HG03039 (cell line): ENCODE measurements around the gene HOXD9.

ENCODE experiments used
- ATAC-seq: cut with Tn5 transposase; IDR thresholded peaks from one replicate; pipeline ENCODE4 v1.9.1; 2021; ENCODE audit warnings: mild to moderate bottlenecking, moderate library complexity; ENCODE audit not compliant: unreplicated experiment

The HOXD9 gene

DNA sequence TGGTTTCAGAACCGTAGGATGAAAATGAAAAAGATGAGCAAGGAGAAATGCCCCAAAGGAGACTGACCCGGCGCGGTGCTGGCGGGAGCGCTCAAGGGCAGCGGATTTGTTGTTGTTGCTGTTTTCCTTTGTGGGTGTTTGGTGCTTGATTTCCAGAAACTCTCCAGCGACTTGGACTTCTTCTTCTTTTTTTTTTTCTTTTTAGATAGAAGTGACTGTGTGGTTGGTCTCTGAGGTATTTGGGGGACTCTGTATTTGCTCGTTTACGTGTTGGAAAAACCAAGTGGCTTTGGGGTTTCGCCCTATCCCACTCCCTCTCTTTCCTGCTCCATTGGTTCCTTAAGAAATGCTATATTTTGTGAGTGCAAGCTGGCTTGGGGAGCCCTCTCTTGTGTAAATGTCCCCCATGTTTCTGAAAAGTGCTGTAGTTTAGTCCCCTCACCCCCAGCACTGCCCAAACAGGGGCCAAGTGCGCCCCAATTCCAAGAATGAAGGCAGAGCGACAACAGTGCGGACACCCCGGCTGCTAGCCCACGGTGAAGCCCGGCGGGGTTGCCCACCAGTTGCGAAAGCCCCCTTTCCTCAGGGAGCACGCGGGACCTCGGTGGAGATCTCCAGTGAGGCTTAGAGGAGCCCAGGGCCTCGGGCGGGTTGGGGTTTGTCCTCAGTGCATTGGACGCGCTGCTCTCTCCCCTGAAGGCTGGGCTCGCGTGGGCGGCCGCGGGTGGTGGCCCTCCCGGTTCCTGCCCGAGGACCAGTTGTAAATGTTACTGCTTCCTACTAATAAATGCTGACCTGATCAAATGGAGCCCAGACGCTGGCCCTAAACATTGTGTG lies 1.8 kb downstream of the HOXD9 start:
- ATAC-seq: no peak

DNA sequence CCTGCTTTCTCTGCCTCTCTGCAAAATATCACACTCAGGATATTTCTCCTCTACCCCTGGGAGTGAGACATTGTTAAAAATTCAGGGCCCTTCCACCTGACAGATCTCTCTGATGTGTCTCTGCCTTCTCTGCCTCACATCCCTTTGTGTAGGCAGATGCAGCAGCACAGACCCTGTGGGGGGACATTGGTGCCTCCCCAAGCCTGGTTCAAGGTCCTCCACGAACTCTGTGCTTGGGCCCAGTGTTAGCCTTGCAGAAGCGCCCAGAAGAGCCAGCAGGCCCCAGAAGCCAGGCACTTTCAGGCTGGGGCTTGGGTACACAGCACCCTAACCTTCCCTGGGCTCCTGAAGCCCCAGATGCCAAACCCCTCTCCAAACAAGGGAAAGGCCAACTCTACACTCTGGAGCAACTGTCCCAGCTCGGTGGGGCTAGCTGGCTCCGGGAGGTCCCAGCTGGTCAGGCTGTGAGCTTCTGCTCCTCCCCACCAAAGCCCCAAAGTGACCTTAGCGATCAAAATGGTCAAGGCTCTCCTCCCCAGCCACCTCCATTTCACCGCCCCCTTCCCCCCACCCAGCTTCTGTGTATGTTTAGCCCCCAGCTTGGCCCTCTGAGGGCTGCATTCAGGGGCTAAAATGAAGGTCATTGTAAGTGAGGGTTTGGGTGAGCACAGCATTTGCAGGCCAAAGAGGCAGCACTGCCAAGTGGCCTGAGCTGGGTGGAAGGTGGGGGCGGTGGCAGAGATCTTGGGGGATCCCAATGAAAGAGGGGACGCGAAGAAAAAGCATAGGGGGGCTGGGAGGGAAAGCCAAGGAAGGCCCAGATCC lies 2.6 kb downstream of the HOXD9 start:
- ATAC-seq: no peak

DNA sequence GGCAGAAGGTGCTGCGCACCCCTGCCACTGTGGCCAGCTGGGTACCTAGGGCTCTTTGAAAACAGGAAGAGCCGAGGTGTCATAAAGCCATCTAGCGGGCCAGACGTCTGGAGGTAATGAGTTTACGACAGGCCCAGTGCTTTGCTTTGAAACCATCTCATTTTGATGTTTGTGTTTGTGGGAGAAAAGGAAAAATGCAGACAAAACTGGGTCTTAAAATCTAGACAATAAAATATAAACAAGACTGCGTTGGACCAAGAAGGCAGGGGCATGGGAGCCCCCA lies 3.2 kb downstream of the HOXD9 start:
- no peak for ATAC-seq

DNA sequence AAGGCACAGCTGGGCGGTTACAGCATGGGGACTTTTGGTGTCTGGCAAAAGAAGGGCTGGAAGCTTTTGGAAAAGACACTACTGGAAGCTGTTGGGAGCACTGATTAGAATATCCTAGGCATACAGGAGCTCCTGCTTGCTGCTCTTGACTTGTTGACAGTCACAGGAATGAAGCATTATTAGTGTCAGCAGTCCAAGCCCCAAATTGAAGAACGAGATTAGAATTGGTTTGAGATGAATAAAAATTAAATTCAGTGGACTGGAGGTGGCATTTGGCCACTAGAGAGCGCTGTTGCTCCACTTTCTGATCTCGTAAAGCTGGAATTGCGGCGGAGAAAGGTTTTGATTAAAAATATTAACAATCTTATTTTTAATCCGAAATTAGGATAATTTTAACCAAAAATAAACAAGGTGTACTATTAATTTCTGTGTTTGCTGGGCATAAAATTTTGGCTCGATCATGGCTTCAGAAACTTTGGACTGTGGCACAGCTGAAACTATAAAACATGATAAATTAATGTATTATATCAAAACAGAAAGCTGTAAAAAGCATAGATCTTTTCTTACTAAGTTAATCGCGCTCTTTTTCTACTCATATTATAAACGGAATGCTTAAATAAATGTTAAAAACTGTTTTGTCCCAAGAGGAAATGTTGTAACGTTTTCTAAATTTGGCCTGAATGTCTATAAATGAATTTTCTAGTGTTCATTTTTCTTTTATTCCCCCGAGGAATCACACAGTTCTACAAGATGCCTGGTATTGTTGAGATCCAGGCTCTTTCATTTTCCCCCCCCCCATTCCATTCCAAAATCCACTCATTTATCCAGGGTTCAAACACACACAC lies 4.6 kb downstream of the HOXD9 start:
- ATAC-seq: no peak

DNA sequence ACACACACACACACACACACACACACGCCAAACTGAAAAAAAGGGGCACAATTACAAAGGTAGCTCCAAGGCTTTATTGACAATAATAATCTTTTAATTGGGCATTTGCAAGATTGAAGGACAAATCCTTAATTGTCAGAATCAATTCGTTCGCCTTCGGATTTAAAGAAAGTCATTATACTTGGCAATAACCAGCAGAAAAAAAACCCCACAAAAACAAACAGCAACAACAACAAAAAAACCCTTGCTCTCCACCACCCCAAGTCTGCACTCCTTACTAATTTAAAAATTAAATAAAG lies 5.2 kb downstream of the HOXD9 start:
- ATAC-seq: no peak

DNA sequence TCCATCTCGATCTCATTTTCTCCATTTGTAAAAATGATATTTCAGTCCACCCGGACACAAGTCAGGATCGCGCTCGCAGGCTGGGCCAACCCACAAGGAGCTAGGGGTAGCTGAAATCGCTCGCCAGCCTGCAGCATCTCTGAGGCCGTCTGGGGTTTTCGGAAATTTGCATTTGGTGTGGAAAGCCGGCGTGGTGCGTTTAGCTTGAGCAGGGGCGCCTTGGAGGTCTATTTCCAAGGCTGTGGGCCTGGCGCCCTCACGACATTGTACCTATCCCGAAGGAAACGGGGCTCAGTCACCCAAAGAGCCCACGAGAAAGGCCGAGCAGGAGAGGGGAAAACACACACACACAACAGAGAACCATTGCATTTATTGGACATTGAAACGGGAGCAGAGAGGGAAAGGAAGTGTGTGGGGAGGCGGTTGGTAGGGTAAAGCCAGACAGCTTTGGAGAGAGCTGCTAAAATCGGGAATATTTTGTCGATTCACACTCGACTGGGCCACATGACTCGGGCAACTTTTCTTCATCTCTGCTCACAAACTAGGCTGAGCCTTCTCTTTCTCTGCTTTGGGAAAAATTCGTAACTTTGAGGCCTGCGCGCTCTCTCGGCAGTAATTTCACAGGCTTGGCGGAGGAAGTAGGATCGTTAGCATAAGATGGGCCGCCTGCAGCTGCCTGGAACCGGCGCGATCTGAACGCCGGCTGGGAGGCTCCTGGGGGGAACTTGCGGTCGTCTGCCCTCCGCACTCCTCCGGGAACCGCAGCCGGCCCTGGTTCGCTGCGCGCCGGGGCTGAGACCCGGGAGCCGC lies 5.9 kb downstream of the HOXD9 start:
- no peak for ATAC-seq

DNA sequence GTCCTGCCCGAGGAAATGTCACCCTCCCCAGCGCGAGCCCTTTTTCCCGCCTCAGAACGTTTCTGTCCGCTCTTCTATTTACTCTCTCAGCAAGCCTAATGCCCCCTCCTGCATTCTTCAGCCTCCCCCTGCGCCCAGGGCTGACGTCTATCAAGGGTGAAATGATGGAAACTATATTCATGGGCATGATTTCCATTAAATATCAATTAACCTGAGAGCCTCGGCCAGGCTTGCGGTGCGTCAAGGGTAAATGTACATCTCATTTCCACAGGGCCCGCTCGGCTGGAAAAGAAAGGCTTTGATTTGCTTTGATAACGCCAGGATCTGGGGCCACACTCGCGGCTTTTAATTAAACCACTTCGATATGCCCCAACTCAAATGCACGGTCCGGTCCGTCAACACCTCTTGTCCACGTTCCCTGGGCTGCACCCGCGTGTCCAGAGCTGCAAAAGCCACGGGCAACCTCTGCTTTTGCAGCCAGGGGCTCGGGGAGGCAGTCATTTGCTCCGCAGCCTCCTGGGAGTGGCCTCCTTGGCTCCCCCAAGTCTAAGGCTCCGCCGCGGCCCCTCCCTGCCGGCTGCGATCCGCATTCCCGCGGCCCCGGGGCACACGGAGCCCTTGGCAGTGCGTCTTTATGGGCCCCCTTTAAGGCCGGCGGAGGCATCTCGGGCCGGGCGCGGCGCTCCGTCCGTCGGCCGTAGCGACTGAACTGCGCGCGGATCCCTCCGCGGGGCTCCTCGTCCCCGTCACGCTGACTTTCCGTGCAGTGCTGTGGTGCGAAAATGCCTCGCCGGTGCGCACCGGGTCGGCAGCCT lies 6.7 kb downstream of the HOXD9 start, which contains the start of gene HOXD8:
Gene HOXD8, plus strand, starts transcription at position 724 of the 815 bp plus-strand sequence. CDS start 662 bp downstream, outside the sequence.
- ATAC-seq: no peak

DNA sequence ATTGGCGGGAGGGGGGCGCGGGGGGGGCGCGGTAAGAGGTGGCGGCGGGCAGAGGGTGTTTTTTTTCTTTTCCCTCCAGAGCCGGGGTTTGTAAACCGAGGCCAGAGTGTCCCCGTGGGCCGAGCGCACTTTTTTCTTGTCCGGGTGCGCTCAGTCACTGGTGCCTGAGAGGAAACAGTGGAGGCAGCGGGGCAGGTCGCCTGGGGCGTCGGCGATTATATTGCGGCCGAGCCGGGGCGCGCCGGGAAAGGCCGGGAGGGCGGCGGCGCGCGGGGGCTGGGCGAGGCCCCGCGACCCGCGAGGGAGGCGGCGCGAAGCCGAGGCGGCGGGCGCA lies 7.3 kb downstream of the HOXD9 start:
- no peak for ATAC-seq

DNA sequence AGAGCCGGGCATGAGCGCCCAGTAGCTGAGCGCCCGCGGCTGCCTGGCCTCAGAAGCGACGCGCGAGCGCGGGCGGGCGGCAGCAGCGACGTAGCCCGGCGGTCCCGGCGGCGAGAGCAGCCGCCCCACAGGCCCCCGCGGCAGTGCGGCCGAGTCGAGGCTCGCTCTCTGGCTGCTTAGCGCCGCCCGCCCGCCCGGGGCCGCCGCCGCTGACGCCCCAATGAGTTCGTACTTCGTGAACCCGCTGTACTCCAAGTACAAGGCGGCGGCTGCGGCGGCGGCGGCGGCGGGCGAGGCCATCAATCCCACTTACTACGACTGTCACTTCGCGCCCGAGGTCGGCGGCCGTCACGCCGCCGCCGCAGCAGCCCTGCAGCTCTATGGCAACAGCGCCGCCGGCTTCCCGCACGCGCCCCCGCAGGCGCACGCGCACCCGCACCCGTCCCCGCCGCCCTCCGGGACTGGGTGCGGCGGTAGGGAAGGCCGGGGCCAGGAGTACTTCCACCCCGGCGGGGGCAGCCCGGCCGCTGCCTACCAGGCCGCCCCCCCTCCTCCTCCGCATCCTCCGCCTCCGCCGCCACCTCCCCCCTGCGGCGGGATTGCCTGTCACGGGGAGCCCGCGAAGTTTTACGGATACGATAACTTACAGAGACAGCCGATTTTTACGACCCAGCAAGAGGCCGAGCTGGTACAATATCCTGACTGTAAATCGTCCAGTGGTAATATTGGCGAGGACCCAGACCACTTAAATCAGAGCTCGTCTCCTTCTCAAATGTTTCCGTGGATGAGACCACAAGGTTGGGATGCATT lies 7.8 kb downstream of the HOXD9 start:
- ATAC-seq: no peak

DNA sequence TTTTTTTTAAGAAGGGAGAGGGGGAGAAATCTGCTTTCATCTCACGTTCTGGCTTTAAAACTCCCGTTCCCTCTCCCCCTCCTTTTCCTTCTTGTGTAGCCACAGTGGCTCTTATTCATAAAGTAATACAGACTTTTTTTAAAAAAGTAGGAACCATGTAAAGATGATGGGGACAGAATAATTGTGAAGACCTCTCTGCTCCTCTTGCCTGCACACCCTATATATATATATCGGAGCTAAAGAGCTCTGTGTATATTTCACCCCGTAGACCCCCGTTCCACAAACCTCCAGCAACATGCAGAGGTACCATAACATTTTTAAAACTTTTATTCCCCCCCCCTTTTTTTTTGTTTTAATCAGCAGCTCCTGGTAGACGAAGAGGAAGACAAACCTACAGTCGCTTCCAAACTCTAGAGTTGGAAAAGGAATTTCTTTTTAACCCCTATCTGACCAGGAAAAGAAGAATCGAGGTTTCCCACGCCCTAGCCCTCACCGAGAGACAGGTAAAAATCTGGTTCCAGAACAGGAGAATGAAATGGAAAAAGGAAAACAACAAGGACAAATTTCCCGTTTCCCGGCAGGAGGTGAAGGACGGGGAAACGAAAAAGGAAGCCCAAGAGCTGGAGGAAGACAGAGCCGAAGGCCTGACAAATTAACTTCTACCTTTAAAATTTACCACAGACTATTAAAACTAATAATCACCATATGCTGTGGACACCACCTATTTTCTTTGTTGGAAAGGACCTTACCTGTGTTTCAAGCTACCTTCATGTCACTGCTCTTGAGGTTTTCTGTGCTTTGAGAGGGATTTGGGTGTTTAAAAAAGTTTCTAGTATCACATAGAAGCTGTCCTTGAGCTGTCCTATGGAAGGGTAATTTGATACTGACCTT lies 8.7 kb downstream of the HOXD9 start:
- no peak for ATAC-seq

DNA sequence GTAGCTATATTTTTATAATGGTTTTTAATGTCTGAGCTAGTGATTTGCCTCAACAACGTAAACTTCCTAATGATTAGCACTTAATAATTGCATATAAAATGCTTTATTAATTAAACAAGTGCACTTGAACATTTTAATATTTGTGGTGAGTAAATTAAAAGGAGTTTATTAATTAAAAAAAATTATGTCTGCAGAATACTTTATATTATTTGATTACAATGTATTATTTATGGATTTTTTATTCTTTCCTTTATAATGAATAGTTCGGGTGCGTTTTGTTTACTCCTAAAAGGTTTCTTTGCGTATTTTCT lies 9.3 kb downstream of the HOXD9 start:
- no peak for ATAC-seq

DNA sequence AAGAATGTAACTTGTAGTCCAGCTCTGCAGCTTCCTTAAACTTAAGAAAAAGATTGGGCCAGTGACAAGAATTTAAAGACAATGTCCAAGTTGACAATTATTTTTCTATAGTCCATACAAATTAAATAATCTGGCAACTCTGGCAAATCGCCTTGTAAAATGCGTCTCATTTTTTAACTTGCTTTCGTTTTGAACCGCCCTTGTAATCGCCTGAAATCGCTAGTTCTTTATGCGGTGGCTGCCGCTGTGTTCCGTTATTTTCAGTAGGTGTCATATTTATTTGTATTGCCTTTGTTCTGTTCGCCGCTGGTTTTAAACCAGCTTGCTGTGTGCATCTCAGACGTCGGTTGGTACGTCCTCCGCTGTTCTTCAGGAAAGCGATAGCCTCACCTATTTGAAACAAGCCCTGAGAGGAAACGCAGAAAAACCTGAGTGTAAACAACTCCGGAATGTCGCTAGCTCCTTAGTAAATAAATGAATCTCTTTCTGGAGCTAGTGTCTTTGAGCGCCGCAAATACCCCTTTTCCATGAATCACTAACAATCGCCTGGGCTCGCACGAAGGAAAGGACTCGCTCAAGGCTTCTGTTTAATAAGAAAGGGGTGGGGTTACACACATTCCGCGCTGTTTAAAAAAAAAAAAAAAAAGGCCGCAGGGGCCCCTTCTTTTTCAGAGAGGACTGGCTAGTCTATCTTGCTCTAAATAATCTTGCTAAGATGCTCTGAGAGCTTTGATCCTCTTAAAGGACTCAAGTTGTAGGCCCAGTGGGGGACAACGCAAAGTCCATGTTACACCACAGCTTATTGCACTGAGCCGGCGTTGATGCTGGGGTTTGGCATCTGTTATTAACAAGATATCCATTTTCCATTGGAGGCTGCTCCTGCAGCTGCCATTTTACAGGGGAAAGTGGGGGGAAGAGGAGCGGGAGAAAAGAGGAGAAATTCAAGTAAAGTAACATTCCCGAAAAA lies 10.0 kb downstream of the HOXD9 start:
- ATAC-seq: no peak

DNA sequence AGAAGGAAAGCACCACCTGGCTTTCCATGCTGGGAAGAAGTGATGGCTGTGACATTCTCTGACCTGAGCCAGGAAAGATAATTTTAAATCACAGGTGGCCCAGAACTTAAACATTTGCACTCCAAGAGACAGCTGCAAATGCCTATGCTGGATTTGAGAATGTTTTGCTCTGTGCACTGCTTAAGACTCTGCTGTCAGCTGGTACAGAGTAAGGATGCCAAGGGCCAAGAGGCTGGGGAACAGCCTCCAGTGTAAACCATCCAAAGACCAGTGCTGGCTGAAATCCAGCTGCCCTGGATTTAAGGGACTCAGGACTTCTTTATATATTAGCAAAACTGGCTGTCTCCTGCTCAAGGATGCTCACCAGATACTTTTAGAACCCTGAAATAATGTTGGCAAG lies 10.9 kb downstream of the HOXD9 start:
- no peak for ATAC-seq

DNA sequence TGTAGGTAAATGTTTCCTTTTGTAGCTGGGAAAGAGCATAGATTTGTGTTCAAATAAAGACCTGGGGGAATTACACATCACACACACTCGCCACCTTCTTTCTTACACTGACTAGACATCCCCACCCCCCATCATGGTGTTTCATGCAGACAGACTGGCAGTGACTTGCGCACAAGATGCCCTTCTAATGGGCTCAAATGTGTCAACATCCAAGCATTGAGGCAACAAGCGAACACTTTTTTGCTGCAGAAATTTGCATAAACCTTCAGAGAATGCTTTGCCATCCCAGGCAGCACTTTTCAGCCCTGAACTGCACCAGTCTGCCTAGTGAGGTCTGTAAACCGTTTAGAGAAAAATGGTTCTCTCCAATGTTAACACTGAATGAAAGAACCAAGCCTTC lies 11.5 kb downstream of the HOXD9 start:
- ATAC-seq: no peak

DNA sequence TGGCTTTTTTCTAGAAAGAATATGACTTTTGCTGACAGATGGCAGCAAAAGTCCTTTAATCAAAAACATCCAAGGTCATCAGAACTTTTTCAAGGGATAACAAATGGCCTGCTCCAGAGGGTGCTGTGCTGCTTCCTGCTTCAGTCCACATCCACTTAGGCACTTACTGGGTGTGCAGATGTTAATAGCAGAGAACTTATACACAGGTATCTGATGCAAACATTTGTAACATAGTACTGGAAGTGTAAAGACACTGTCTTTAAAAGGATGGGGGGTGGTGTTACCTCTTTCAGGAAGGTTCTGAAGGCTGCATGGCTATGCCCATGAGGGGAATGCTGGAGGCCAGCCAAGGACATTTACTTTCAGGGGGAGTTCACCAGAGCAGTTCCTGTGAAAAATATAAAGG lies 12.5 kb downstream of the HOXD9 start:
- no peak for ATAC-seq

DNA sequence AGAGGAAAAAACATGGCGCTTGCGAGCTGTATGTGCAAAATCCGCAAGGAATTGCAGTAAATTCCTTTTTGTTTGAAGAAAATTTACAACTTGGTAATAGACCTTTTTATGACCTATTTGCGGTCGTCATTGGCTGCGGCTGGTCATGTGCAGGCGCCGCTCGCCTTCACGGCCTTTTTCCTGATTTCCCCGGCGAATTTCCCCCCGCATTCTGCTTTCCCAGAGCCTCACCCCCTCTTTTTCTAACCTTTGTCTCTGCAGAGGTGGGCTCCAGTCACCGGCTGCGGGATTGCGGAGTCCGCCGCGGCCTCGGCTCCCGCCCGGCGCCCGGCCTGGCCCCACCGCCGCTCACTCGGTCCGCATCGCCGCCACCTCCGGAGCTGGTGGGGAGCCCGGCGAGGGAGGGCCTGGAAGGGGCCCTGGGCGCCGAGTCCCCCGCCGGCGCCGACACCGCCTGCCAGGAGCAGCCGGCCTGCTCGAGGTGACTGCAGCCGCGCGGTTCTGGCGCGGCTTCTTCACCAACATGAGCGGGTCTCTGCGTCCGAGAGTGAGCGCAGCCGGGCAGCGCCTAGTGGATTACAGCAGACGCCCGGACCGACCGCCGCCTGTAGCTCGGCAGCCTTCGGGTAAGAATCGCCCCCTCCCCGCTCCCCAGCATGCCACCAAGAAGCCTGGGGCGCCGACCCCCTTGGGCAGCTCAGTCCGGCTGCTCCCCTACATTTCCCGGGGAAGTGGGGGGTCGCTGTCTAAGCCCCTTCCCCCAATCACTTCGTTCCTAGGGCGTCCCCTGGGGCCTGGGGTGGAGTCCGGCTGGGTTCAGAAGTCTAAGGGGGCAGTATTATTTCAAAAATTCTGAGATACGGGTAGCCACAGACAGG lies 14.1 kb downstream of the HOXD9 start:
- ATAC-seq: no peak
